T-helper 2 cell treated with Interferon-gamma antibody and Interleukin-4, amounts not matched to agents 5 μg/mL and 100 μg/mL, for 36 hours (primary cell): ENCODE data around the gene ZBTB5.
"Not testable (repeated sequence)": the region's sequence is repeated elsewhere in the genome, so short reads cannot be mapped to it uniquely, and the experiment has no call there.

Experiments
- DNase-seq: peaks from one replicate; pipeline ENCODE4 v3.0.0; 2021; ENCODE audit warnings: low spot score
- H3K27ac Mint-ChIP-seq: one replicate; pipeline ENCODE4 v1.8.0; 2021; ENCODE audit warnings: mild to moderate bottlenecking, mixed read lengths
- H3K27me3 Mint-ChIP-seq: one replicate; pipeline ENCODE4 v1.8.0; 2021; ENCODE audit warnings: low read depth, mixed read lengths
- H3K36me3 Mint-ChIP-seq: one replicate; pipeline ENCODE4 v1.8.0; 2021; ENCODE audit warnings: low read depth, mixed read lengths
- H3K4me1 Mint-ChIP-seq: one replicate; pipeline ENCODE4 v1.8.0; 2021; ENCODE audit warnings: low read depth, mixed read lengths
- H3K4me3 Mint-ChIP-seq: one replicate; pipeline ENCODE4 v1.8.0; 2022; ENCODE audit warnings: mild to moderate bottlenecking, moderate library complexity, mixed read lengths
- H3K9me3 Mint-ChIP-seq: one replicate; pipeline ENCODE4 v1.8.0; 2021; ENCODE audit warnings: mixed read lengths

Gene ZBTB5

GRCh38 chr9:37465249-37466036 lies at the start of gene ZBTB5:
ZBTB5 (minus strand) TSS chr9:37465450; CDS start chr9:37442551, 22,899 bp downstream.
- Mint-ChIP-seq H3K27me3 (no peaks in the 10 kb centered on the region), H3K27ac (peak within 1 kb of the TSS; percentile 98), H3K9me3 (no peaks in the 10 kb centered on the region), H3K4me3 (peak within 1 kb of the TSS; percentile 96), H3K4me1 (peaks cover 26% of the 10 kb centered on the region), H3K36me3 (peaks cover 14% of the 10 kb centered on the region)
- DNase-seq = peak; percentile 98

GRCh38 chr9:37514999-37515398 lies 49.7 kb upstream of the ZBTB5 start:
- Mint-ChIP-seq H3K4me3 (no peak overlapping the region), H3K27ac (no peak overlapping the region), H3K27me3 (no peaks in the 10 kb centered on the region)

DNA sequence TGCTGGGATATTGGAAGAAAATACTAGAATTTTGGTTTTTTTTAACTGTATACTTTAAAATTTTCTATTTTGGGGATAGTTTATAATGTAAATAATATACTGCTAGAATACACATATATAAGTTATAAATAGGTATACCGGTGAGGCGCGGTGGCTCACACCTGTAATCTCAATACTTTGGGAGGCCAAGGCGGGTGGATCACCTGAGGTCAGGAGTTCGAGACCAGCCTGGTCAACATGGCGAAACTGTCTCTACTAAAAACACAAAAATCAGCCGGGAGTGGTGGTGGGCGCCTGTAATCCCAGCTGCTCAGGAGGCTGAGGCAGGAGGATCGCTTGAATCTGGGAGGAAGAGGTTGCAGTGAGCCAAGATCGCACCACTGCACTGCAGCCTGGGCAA lies 49.2 kb upstream of the ZBTB5 start:
- DNase-seq, H3K4me1 Mint-ChIP-seq, H3K9me3 Mint-ChIP-seq, H3K27ac Mint-ChIP-seq, H3K4me3 Mint-ChIP-seq, H3K36me3 Mint-ChIP-seq, H3K27me3 Mint-ChIP-seq: not testable (repeated sequence)

More at GRCh38 chr9:37514999-37515398, 49.7 kb upstream of the ZBTB5 start:
- Mint-ChIP-seq H3K9me3 (no peaks in the 10 kb centered on the region), H3K36me3 (no peaks in the 10 kb centered on the region), H3K4me1 (peaks cover 5% of the 10 kb centered on the region)
- DNase-seq = no peak

GRCh38 chr9:37512437-37512836 lies 47.2 kb upstream of the ZBTB5 start:
- no peaks in the 10 kb centered on the region for H3K9me3 Mint-ChIP-seq
- H3K4me3 Mint-ChIP-seq = no peak overlapping the region
- no peak for DNase-seq
- peaks cover under 1% of the 10 kb centered on the region for H3K36me3 Mint-ChIP-seq
- no peak overlapping the region for H3K27ac Mint-ChIP-seq
- no peaks in the 10 kb centered on the region for H3K27me3 Mint-ChIP-seq
- peaks cover 5% of the 10 kb centered on the region for H3K4me1 Mint-ChIP-seq

DNA sequence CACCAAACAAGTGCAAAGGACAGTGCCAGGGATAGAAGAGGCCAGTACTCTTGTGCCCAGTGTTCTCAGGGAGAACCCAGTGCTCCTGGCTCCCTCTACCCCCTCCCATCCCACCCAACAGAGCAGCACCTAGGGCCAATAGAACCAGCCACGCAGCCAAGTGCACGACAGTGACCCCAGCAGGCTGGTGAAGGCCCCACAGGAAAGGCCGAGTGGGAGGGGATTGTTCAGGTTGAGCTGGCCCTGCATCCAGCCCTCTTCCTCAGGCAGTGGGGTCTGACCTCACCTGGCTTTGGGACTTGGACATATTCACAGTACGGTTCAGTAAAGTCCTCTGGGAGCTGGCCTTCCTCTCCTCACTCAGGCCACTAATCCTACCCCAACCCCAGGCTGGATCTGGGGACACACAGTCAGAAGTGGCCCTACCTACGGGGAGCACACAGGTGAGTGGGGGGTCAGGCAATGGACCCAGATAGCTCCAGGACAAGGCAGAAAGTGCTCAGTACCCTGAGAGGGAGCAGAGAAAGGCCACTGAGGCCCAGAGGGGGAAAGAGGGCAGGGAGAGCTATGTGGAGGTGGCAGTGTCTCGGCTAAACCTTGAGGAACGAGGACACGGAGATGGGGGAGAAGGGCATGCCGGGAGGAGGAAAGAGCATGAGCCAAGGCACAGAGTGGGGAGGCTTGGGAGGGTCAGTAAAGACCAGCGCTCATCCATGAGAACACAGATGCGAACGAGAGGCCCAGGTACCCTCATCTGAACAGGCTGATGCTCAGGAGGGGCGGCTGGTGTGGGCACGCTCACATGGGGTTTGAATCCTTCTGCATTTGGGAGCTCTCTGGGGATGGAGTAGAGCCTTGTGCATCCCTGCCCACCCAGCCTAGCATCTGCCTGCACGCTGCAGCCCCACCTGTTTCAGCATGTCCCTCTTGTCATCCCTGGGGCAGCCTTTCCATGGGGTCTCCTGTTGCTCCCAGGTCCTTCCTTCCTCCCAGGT lies 46.1 kb upstream of the ZBTB5 start:
- Mint-ChIP-seq H3K27me3 (no peaks in the 10 kb centered on the region), H3K9me3 (no peaks in the 10 kb centered on the region), H3K36me3 (peaks cover 8% of the 10 kb centered on the region), H3K4me1 (peaks cover 5% of the 10 kb centered on the region), H3K27ac (no peak overlapping the region), H3K4me3 (no peak overlapping the region)
- DNase-seq = no peak

GRCh38 chr9:37510053-37510452 lies 44.8 kb upstream of the ZBTB5 start:
- not testable (repeated sequence) for H3K27ac Mint-ChIP-seq, H3K4me1 Mint-ChIP-seq, H3K4me3 Mint-ChIP-seq, H3K27me3 Mint-ChIP-seq, H3K9me3 Mint-ChIP-seq, DNase-seq
- H3K36me3 Mint-ChIP-seq = peaks cover 10% of the 10 kb centered on the region

DNA sequence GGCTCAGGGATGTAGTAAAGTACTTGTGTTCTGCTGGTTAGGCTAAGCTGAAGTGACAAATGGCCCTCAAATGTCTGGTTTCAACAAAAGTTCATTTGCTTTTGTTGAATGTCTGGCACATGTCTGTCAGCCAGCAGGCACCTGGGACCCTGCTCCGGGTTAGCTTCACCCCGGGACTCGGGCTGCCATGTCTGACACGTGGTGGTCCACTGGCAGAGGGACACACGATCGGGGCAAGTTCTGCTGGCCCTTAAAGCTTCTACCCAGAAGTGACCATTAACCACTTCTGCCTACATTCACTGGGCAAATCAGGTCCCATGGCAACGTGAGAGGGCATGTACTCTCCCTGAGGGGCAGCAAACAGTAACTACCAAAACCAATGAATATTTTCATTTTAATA lies 44.3 kb upstream of the ZBTB5 start:
- Mint-ChIP-seq H3K9me3 (no peaks in the 10 kb centered on the region), H3K4me1 (no peaks in the 10 kb centered on the region), H3K27me3 (no peaks in the 10 kb centered on the region), H3K36me3 (peaks cover 10% of the 10 kb centered on the region), H3K4me3 (no peak overlapping the region), H3K27ac (no peak overlapping the region)
- no peak for DNase-seq

DNA sequence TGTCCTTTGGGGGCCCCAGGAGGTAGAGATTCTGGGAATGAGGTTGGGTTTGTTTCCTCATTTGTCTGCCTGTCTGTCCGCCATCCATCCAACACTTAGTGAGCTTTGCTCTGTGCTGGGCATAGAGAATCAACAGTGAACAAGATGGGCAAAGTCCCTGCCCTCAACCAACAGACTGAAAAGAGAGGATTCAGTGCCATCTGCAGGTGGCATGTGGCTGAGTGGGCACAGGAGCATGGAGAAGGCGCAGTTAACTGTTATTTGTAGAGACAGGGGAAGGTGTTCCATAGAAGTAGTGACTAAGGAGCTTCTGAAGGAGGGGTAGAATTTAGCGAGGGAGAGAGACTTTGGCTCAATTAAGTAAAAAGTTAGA lies 43.6 kb upstream of the ZBTB5 start:
- Mint-ChIP-seq H3K27me3 (no peaks in the 10 kb centered on the region), H3K4me3 (no peak overlapping the region), H3K9me3 (no peaks in the 10 kb centered on the region), H3K36me3 (peaks cover 13% of the 10 kb centered on the region), H3K27ac (no peak overlapping the region), H3K4me1 (peaks cover 3% of the 10 kb centered on the region)
- no peak for DNase-seq

- Mint-ChIP-seq H3K4me1 (peaks cover 8% of the 10 kb centered on the region), H3K27ac (no peak overlapping the region), H3K36me3 (peaks cover 18% of the 10 kb centered on the region), H3K27me3 (no peaks in the 10 kb centered on the region), H3K4me3 (no peak overlapping the region), H3K9me3 (no peaks in the 10 kb centered on the region)
- no peak for DNase-seq
Observed at GRCh38 chr9:37508135-37508833, 43.0 kb upstream of the ZBTB5 start.

- H3K27ac Mint-ChIP-seq = no peak overlapping the region
- DNase-seq = no peak
Observed at GRCh38 chr9:37507566-37508134, 42.4 kb upstream of the ZBTB5 start.

GRCh38 chr9:37504605-37505004 lies 39.4 kb upstream of the ZBTB5 start:
- peaks cover 50% of the 10 kb centered on the region for H3K36me3 Mint-ChIP-seq
- no peak overlapping the region for H3K27ac Mint-ChIP-seq

More at GRCh38 chr9:37507566-37508134, 42.4 kb upstream of the ZBTB5 start:
- Mint-ChIP-seq H3K4me3 (no peak overlapping the region), H3K27me3 (no peaks in the 10 kb centered on the region), H3K36me3 (peaks cover 24% of the 10 kb centered on the region), H3K4me1 (peaks cover 13% of the 10 kb centered on the region), H3K9me3 (no peaks in the 10 kb centered on the region)

DNA sequence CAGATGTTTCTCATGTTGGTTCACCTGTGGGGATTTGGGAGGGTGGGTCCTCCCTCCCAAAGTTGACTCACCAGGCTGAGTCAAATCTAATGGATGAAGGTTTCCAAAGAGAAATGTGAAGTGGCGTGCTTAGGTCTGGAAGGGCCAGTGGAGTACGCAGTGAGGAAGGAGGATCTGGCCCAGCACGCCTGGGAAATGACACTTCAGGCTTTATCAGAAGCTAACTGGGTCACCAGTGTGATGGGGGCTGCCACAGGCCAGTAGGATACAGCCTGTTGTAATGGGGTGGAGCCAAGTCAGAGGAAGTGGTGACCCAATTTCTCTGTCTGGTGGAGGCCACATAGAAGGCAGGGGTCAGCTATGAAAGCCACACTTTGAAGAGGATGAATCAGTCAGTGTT lies 38.5 kb upstream of the ZBTB5 start:
- Mint-ChIP-seq H3K27me3 (no peaks in the 10 kb centered on the region), H3K36me3 (peaks cover 55% of the 10 kb centered on the region), H3K27ac (no peak overlapping the region), H3K4me1 (peaks cover 13% of the 10 kb centered on the region), H3K4me3 (no peak overlapping the region), H3K9me3 (no peaks in the 10 kb centered on the region)
- DNase-seq = no peak

More at GRCh38 chr9:37504605-37505004, 39.4 kb upstream of the ZBTB5 start:
- Mint-ChIP-seq H3K9me3 (no peaks in the 10 kb centered on the region), H3K4me1 (peaks cover 13% of the 10 kb centered on the region), H3K27me3 (no peaks in the 10 kb centered on the region), H3K4me3 (no peak overlapping the region)
- DNase-seq = no peak

- Mint-ChIP-seq H3K4me3 (no peak overlapping the region), H3K27me3 (no peaks in the 10 kb centered on the region), H3K4me1 (peaks cover 13% of the 10 kb centered on the region), H3K36me3 (peaks cover 60% of the 10 kb centered on the region), H3K9me3 (no peaks in the 10 kb centered on the region), H3K27ac (no peak overlapping the region)
- no peak for DNase-seq
Observed at GRCh38 chr9:37501957-37502596, 36.8 kb upstream of the ZBTB5 start.
